GM23248 (cell line): ENCODE measurements around the gene ADAMTSL2.

Experiments
- EZH2 ChIP-seq: fragments of 200-600 bp; sonication (generic); IDR thresholded peaks from 2 replicates; pipeline ENCODE4 v1.6.1; 2018; ENCODE audit warnings: antibody characterized with exemption, mild to moderate bottlenecking; ENCODE audit not compliant: insufficient read depth, poor library complexity, severe bottlenecking
- EZH2phosphoT487 ChIP-seq: fragments of 200-600 bp; sonication (generic); IDR thresholded peaks from 2 replicates; pipeline ENCODE4 v1.6.1; 2018; ENCODE audit warnings: antibody characterized with exemption, moderate library complexity, mild to moderate bottlenecking, low read depth; ENCODE audit not compliant: insufficient read depth

- TF ChIP-seq EZH2 (no peak), EZH2phosphoT487 (no peak)
Measured at GRCh38 chr9:133568186-133568585, 33.7 kb downstream of the ADAMTSL2 start.
